ENCODE results near the gene SLC6A5. TPM values are rescaled to one million over a fixed set of nuclear protein-coding genes. Genes with fewer than 3 reads are reported as not detected.

SLC6A5 gene
- total RNA-seq, 1 experiment from 2014 or later, result not detected

DNA sequence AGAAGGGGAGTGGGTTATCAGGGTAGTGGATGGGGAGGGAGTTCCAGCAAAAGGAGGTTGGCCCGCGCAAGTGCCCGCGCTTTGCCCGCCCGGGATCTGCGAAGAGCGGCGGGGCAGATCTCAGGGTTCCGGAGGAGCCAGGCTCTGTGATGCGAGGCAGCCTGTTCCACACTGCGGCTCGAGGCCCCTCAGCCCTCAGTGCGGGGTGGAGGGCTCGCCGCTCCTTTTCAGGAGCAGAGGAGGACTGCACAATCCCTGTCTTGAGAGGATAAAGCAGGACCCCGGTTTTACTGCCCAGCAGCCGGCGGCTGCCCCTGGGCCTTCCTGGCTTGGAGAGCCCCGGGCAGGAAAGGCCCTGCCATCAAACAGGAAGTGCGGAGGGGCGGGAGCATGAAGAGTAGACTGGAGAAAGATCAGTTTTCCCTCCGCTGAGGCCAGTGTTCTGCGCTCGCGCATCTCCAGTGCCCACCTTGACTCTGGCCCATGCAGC is 6.2 kb downstream of the SLC6A5 start:
- intact Hi-C loops (cut with micrococcal nuclease; ENCODE audit: unreplicated experiment) (no loop called here), in situ Hi-C loops (cut with HindIII; ENCODE audit: low pct_unique_long_range_greater_than_20kb, low sequenced_read_pairs) (no loop called here)
- H3K9me3 ChIP-seq (ENCODE audit: control insufficient read depth, insufficient read depth, low read depth, low read length), result no peaks in the 10 kb centered on the region
- CTCF ChIA-PET, result no interaction called here
- H3K27me3 ChIP-seq (ENCODE audit: control insufficient read depth, insufficient read depth, low read length), result peaks cover 13% of the 10 kb centered on the region
- TF ChIP-seq, protein P1, sequence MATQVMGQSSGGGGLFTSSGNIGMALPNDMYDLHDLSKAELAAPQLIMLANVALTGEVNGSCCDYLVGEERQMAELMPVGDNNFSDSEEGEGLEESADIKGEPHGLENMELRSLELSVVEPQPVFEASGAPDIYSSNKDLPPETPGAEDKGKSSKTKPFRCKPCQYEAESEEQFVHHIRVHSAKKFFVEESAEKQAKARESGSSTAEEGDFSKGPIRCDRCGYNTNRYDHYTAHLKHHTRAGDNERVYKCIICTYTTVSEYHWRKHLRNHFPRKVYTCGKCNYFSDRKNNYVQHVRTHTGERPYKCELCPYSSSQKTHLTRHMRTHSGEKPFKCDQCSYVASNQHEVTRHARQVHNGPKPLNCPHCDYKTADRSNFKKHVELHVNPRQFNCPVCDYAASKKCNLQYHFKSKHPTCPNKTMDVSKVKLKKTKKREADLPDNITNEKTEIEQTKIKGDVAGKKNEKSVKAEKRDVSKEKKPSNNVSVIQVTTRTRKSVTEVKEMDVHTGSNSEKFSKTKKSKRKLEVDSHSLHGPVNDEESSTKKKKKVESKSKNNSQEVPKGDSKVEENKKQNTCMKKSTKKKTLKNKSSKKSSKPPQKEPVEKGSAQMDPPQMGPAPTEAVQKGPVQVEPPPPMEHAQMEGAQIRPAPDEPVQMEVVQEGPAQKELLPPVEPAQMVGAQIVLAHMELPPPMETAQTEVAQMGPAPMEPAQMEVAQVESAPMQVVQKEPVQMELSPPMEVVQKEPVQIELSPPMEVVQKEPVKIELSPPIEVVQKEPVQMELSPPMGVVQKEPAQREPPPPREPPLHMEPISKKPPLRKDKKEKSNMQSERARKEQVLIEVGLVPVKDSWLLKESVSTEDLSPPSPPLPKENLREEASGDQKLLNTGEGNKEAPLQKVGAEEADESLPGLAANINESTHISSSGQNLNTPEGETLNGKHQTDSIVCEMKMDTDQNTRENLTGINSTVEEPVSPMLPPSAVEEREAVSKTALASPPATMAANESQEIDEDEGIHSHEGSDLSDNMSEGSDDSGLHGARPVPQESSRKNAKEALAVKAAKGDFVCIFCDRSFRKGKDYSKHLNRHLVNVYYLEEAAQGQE (IDR thresholded peaks at IDR 0.05; ENCODE audit: insufficient read depth in 1 of 2, low read depth in 2 of 2, low read length in 1 of 2), result no peak
- no peak for TF ChIP-seq SIN3A (IDR thresholded peaks at IDR 0.05; ENCODE audit: borderline replicate concordance, insufficient read depth, low read depth, low read length)
- no peak for TF ChIP-seq POLR2AphosphoS5 (IDR thresholded peaks at IDR 0.05; ENCODE audit: low read depth, low read length)
- TF ChIP-seq, protein P2, sequence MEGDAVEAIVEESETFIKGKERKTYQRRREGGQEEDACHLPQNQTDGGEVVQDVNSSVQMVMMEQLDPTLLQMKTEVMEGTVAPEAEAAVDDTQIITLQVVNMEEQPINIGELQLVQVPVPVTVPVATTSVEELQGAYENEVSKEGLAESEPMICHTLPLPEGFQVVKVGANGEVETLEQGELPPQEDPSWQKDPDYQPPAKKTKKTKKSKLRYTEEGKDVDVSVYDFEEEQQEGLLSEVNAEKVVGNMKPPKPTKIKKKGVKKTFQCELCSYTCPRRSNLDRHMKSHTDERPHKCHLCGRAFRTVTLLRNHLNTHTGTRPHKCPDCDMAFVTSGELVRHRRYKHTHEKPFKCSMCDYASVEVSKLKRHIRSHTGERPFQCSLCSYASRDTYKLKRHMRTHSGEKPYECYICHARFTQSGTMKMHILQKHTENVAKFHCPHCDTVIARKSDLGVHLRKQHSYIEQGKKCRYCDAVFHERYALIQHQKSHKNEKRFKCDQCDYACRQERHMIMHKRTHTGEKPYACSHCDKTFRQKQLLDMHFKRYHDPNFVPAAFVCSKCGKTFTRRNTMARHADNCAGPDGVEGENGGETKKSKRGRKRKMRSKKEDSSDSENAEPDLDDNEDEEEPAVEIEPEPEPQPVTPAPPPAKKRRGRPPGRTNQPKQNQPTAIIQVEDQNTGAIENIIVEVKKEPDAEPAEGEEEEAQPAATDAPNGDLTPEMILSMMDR (IDR thresholded peaks at IDR 0.05), result no peak
- TF ChIP-seq TCF7L2 (IDR thresholded peaks at IDR 0.05; ENCODE audit: low read depth, low read length), result no peak
- no peaks in the 10 kb centered on the region for H3K36me3 ChIP-seq (ENCODE audit: control insufficient read depth, insufficient read depth, low read length)
- ATAC-seq (no peak), DNase-seq (ENCODE audit: low read depth, low spot score) (no peak)
- no peaks in the 10 kb centered on the region for H3K4me1 ChIP-seq (ENCODE audit: control insufficient read depth, insufficient read depth, low read length)
- BruUV-seq (replicated peaks), result no TSS peak
- POLR2A ChIA-PET, result no interaction called here
- H3K4me3 ChIP-seq (ENCODE audit: low read depth in 2 of 2, low read length in 2 of 2), result no peak overlapping the region
- no peak overlapping the region for H3K27ac ChIP-seq (ENCODE audit: low read length)

DNA sequence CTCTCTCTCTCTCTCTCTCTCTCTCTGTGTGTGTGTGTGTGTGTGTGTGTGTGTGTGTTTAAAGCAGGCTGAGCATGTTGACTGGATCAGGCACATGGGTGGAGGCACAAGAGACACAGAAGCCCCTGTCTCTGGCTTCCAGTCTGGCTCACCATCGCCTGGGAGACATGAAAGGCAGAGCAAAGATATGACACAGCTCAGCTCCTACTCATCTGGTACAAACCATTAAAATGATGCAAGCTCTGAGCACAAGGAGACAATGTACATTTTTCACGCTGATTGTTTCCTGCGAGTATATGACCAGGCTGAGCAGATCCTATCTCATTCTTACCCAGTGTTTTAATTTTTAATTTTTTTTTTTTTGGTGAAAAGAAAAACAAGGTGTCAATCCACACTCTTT is 9.5 kb downstream of the SLC6A5 start:
- no peak for DNase-seq (ENCODE audit: low read depth, low spot score)
- no TSS peak for BruUV-seq (replicated peaks)
- ATAC-seq, result no peak
- CTCF ChIA-PET, result interaction anchor here (0.6 kb wide), 1 partner anchor 154 kb away, joined by 3 read pairs; no protein-coding TSS in a partner anchor
- H3K27ac ChIP-seq (ENCODE audit: low read length), result no peak overlapping the region
- intact Hi-C loops (cut with micrococcal nuclease; ENCODE audit: unreplicated experiment) (no loop called here), in situ Hi-C loops (cut with HindIII; ENCODE audit: low pct_unique_long_range_greater_than_20kb, low sequenced_read_pairs) (no loop called here)
- no peaks in the 10 kb centered on the region for H3K36me3 ChIP-seq (ENCODE audit: control insufficient read depth, insufficient read depth, low read length)
- H3K4me3 ChIP-seq (ENCODE audit: low read depth in 2 of 2, low read length in 2 of 2), result no peak overlapping the region
- POLR2A ChIA-PET, result interaction anchor here (0.7 kb wide), 1 partner anchor 212 kb away, joined by 5 read pairs; no protein-coding TSS in a partner anchor
- H3K4me1 ChIP-seq (ENCODE audit: control insufficient read depth, insufficient read depth, low read length), result no peaks in the 10 kb centered on the region
- no peaks in the 10 kb centered on the region for H3K9me3 ChIP-seq (ENCODE audit: control insufficient read depth, insufficient read depth, low read depth, low read length)
- H3K27me3 ChIP-seq (ENCODE audit: control insufficient read depth, insufficient read depth, low read length), result peaks cover 16% of the 10 kb centered on the region
- TF ChIP-seq, protein P2 (IDR thresholded peaks at IDR 0.05), result no peak
- TF ChIP-seq, protein P1 (IDR thresholded peaks at IDR 0.05; ENCODE audit: insufficient read depth in 1 of 2, low read depth in 2 of 2, low read length in 1 of 2), result no peak
- TF ChIP-seq SIN3A (IDR thresholded peaks at IDR 0.05; ENCODE audit: borderline replicate concordance, insufficient read depth, low read depth, low read length) (no peak), POLR2AphosphoS5 (IDR thresholded peaks at IDR 0.05; ENCODE audit: low read depth, low read length) (no peak), TCF7L2 (IDR thresholded peaks at IDR 0.05; ENCODE audit: low read depth, low read length) (no peak)

Measured in Panc1 (cell line).